Cardiac fibroblast (primary cell): Measurements from ENCODE around the gene VCX3B.

Experiments used
- DNase-seq, 2 donors: peaks; one replicate each; pipeline versions ENCODE4 v3.0.0 to v3.0.0-alpha.2; 2010; ENCODE audit warnings: low read depth in 2 of 2
- H3K4me3 ChIP-seq, 2 donors: replicated peaks in 1 of 2; 1 replicate in 1 of 2; 2 replicates in 1 of 2; pipeline ENCODE4 v1.5.1; 2011; ENCODE audit warnings: low read depth in 2 of 2, low read length in 2 of 2, mild to moderate bottlenecking in 2 of 2, moderate library complexity in 1 of 2
- CTCF ChIP-seq: IDR thresholded peaks from one replicate; pipeline ENCODE4 v1.5.1; 2011; ENCODE audit warnings: low read depth, mild to moderate bottlenecking, low read length, inconsistent platforms

Gene VCX3B

GRCh38 chrX:8504451-8504850, 39.8 kb downstream of the VCX3B start:
- H3K4me3 ChIP-seq = no peak overlapping the region
- no peak for TF ChIP-seq CTCF
- DNase-seq = peak; percentile 29 to 79
